ENCODE measurements around the gene C11orf24. TPM values are rescaled to one million over a fixed set of nuclear protein-coding genes. Genes with fewer than 3 reads are reported as not detected.
"Not testable (repeated sequence)": the region's sequence is repeated elsewhere in the genome, so short reads cannot be mapped to it uniquely, and the experiment has no call there.

The C11orf24 gene
- total and polyA plus RNA-seq, 2 donors, result 21.7 to 29.0 TPM

DNA sequence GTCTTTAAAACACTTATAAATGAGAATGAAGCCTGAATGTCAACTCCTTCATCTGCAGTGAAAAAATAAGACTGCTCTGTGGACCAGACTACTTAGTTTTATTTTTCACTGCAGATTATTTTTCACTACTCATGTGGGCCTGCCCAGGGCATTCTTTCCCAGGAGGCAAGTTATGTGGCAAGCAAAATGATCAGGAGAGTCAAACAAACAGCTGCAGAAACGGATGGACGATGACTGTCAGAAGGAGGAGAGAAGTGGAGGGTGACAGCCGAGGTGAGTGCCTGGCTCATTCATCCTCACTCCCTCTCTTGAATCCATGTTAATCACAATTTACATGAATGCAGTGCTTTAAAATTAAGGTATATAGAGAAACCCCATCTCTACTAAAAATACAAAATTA, 34.9 kb upstream of the C11orf24 start:
- H3K36me3 ChIP-seq (ENCODE audit: insufficient read depth), result no peaks in the 10 kb centered on the region
- no peak overlapping the region for H3K4me3 ChIP-seq (ENCODE audit: low read depth, low read length)
- no peak for DNase-seq (ENCODE audit: extremely low spot score)
- 96% methylated on average over 3 of the region's 3 CpGs for WGBS
- no peak overlapping the region for H3K27ac ChIP-seq (ENCODE audit: low read depth)
- no peaks in the 10 kb centered on the region for H3K4me1 ChIP-seq (ENCODE audit: insufficient read depth)

DNA sequence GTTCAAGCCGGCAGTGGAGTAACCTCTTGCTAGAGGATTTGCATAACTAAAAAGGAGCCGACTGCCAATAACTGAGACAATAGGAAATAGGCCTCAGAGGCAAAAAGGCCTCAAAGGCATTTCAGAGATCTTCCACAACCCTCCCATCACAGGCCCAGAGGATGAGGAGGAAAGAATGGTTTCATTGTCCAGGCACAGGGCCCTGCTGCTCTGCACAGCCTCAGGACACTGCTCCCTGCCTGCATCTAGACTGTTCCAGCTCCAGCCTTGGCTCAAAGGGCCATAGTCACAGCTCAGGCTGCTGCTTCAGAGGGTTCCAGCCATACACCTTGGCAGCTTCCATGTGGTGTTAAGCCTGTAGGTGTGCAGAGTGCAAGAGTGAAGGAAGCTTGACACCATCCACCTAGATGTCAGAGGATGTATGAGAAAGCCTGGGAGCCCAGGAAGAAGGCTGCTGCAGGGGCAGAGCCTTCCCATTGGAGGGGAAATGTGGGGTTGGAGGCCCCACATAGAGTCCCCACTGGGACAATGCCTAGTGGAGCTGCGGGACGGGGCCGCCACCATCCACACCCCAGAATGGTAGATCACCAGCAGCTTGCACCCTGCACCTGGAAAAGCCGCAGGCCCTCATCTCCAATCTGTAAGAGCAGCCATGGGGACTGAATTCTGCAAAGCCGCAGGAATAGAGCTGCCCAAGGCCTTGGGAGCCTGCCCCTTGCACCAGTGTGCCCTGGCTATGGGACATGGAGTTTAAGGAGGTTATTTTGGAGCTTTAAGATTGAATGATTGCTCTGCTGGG, 32.4 kb upstream of the C11orf24 start:
- Histone ChIP-seq H3K4me3 (ENCODE audit: low read depth, low read length) (no peak overlapping the region), H3K27ac (ENCODE audit: low read depth) (no peak overlapping the region), H3K4me1 (ENCODE audit: insufficient read depth) (no peaks in the 10 kb centered on the region), H3K36me3 (ENCODE audit: insufficient read depth) (no peaks in the 10 kb centered on the region)
- 95% methylated on average over 7 of the region's 7 CpGs for WGBS
- no peak for DNase-seq (ENCODE audit: extremely low spot score)

DNA sequence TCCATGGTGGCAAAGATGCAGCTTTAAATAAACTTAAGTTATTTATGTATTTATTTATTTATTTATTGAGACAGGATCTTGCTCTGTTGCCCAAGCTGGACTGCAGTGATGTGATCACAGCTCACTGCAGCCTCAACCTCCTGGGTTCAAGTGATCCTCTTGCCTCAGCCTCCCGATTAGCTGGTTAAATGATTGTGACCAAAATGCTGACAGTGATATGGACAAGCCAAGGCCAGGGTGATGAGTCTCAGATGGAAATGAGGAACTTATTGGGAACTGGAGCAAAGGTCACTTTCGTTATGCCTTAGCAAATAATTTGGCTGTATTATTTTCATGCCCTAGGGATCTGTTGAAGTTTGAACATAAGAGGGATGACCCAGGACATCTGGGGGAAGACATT, 31.3 kb upstream of the C11orf24 start:
- Histone ChIP-seq H3K27ac (ENCODE audit: low read depth) (no peak overlapping the region), H3K36me3 (ENCODE audit: insufficient read depth) (no peaks in the 10 kb centered on the region), H3K4me3 (ENCODE audit: low read depth, low read length) (no peak overlapping the region), H3K4me1 (ENCODE audit: insufficient read depth) (no peaks in the 10 kb centered on the region)
- WGBS, result 81% methylated on average over 2 of the region's 2 CpGs
- DNase-seq (ENCODE audit: extremely low spot score), result no peak

DNA sequence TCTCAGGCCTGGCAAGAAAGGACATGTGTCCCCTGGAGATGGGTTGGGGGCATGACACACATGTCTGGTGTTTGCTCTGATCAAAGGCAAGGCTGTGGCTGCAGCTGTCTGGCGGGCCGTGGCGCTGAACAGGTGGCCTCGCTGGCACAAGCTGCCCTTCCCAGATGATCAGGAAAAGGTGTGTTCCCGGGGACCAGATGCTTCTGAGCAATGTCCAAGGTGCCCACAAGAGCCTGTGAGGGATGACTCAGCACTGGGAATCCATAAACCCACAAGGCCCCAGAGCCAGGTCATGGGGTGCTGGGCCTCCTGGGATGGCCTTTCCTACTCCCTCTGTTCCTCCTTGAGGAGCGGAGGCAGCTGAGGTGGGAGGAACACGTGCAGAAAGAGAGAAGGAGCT, 30.9 kb upstream of the C11orf24 start:
- Histone ChIP-seq H3K4me1 (ENCODE audit: insufficient read depth) (no peaks in the 10 kb centered on the region), H3K27ac (ENCODE audit: low read depth) (no peak overlapping the region), H3K36me3 (ENCODE audit: insufficient read depth) (no peaks in the 10 kb centered on the region), H3K4me3 (ENCODE audit: low read depth, low read length) (no peak overlapping the region)
- DNase-seq (ENCODE audit: extremely low spot score), result no peak
- 90% methylated on average over 7 of the region's 7 CpGs for WGBS

DNA sequence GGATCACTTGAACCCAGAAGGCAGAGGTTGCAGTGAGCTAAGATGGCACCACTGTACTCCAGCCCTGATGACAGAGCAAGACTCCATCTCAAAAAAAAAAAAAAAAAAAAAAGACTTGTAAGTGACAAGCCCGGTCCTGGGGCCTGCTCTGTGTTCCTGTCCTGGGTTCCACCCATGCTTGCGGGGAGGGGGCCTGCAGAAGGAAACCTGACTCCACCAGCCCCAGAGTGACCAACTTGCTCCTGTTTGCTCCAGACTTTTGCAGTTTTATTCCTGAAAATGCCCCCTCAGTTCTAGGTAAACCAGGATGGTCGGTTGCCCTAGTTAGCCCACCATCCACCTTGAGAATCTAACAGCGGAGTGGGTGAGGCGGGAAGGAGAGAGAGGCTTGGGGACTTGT, 30.5 kb upstream of the C11orf24 start:
- no peaks in the 10 kb centered on the region for H3K36me3 ChIP-seq (ENCODE audit: insufficient read depth)
- no peaks in the 10 kb centered on the region for H3K4me1 ChIP-seq (ENCODE audit: insufficient read depth)
- H3K27ac ChIP-seq (ENCODE audit: low read depth), result no peak overlapping the region
- 90% methylated on average over 5 of the region's 5 CpGs for WGBS
- DNase-seq (ENCODE audit: extremely low spot score), result no peak
- no peak overlapping the region for H3K4me3 ChIP-seq (ENCODE audit: low read depth, low read length)

DNA sequence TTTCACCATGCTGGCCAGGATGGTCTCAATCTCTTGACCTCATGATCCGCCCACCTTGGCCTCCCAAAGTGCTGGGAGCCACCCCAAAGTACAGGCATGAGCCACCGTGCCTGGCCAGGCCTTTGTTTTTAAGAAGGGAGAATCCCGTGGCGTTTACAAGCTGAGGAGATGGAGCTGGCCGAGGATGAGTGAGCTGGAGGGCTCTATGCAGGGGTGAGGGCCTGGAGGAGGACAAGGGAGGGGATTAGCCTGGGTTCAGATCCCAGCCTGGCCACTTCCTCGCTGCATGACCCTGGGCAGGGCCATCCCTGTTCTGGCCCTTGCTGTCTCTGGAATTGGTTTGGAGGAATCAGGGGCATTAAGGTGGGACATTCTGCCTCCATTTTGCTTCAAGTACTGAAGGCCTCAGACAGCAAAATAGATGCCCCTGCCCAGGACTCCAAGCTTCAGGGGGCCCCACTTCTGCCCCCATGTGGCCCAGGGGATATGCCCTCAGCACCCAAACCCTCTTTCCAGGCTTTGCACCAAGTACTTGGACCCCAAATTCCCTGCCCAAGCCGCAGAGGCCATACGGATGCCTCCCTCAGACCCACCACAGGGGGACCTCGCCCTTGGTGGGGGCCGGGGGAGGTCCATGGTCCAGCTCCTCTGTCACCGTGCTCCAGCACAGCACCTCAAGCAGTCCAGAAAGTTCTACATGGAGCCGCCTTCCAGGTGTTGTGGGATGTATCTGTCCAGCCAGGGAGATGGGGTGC, 28.5 kb upstream of the C11orf24 start:
- no peak for DNase-seq (ENCODE audit: extremely low spot score)

DNA sequence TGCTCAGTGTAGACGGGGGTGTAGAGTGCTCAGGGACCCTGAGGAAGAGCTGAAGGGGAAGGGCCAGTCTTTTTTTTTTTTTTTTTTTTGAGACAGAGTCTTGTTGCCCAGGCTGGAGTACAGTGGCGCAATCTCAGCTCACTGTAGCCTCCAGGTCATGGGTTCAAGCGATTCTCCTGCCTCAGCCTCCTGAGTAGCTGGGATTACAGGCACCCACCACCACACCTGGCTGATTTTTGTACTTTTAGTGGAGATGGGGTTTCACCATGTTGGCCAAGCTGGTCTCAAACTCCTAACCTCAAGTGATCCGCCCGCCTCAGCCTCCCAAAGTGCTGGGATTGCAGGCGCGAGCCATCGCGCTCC, 27.7 kb upstream of the C11orf24 start:
- over 99% methylated on average over 9 of the region's 9 CpGs for WGBS

More for the DNA sequence above, 28.5 kb upstream of the C11orf24 start:
- no peak overlapping the region for H3K4me3 ChIP-seq (ENCODE audit: low read depth, low read length)
- H3K4me1 ChIP-seq (ENCODE audit: insufficient read depth), result no peaks in the 10 kb centered on the region
- no peak overlapping the region for H3K27ac ChIP-seq (ENCODE audit: low read depth)
- WGBS, result 83% methylated on average over 12 of the region's 12 CpGs
- no peaks in the 10 kb centered on the region for H3K36me3 ChIP-seq (ENCODE audit: insufficient read depth)

DNA sequence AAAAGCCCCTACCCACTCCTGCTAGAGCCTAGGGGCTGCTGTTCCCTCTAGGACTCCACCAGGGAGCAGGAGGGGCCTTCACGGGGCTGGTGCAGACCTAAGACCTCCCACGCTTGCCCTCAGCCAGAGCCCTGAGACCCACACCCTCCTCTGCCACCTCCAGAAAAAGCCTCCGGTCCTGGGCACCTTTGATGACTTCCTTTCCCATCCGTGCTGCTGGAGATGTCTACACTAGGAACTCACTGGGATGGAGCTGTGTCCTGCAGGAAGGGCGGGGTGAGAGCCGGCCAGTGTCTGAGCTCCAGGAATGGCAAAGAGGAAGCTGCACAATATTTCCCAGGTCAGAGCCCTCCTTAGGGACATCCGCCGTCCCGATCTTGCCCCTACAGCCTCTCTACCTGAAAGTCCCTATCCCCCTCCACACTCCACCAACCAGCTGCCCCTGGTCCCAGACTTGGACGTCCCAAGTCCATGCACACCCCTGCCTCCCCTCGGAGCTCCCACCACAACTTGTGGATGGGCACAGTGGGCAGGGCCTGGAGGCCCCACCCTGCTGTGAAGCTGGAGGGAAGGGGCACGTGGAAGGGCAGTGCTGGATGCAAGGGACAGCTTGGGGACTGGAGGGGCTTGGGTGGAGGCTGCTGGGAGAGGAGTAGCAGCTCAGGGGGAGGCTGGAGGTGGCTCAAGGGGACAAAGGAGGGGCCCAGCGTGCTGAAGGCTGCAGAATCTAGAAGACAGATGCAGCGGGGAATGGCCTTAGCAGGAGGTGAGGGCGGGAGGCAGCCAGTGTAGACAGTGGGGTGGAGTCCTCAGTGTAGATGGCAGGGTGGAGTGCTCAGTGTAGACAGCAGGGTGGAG, 27.1 kb upstream of the C11orf24 start:
- DNase-seq (ENCODE audit: extremely low spot score), result no peak
- Histone ChIP-seq H3K4me1 (ENCODE audit: insufficient read depth) (no peaks in the 10 kb centered on the region), H3K27ac (ENCODE audit: low read depth) (no peak overlapping the region), H3K4me3 (ENCODE audit: low read depth, low read length) (no peak overlapping the region), H3K36me3 (ENCODE audit: insufficient read depth) (no peaks in the 10 kb centered on the region)
- WGBS, result 73% methylated on average over 15 of the region's 15 CpGs

More for the DNA sequence above, 27.7 kb upstream of the C11orf24 start:
- not testable (repeated sequence) for H3K4me3 ChIP-seq (ENCODE audit: low read depth, low read length); H3K27ac ChIP-seq (ENCODE audit: low read depth); H3K36me3 ChIP-seq (ENCODE audit: insufficient read depth); DNase-seq (ENCODE audit: extremely low spot score); H3K4me1 ChIP-seq (ENCODE audit: insufficient read depth)

DNA sequence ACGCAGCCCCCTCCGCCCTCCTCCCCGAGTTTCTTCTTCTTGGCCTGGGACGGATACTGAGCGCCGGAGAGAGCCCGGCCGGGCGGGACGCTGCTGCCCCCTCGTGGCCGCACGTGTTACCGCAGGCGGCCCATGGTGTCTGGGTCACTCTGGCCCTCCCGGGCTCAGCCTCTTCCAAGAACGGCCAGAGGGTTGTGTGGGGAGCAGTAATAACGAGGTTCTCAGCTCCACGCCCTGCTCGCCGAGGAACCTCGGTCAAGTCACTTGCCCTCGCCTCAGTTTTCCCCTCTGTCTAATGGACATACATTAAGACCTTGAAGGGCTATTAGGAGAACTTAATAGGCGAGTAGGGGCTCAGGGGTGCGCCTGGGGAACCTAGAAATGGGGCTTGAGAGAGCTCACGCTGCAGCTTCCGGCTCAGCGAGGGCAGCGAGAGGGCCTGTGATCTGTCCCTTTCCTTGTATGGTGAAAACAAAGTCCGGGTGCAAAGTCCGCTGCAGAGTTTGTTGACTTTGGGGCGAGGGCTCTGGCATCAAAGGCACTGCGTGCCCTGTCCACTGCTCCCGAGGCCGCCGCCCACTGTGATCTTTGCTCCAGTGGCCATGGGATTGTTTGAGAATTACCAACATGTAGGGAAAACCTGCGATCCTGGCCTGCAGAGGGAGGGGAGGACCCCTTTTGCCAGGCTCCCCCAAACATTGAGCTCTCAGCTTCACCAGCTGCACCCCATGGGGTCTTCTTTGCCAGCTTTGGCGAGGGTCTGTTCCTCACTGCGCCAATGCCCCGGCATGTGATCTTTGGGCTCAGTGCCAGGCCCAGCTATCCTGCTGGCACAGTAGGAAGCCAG, 26.3 kb upstream of the C11orf24 start:
- no peak for DNase-seq (ENCODE audit: extremely low spot score)
- Histone ChIP-seq H3K36me3 (ENCODE audit: insufficient read depth) (no peaks in the 10 kb centered on the region), H3K4me1 (ENCODE audit: insufficient read depth) (no peaks in the 10 kb centered on the region), H3K27ac (ENCODE audit: low read depth) (no peak overlapping the region), H3K4me3 (ENCODE audit: low read depth, low read length) (no peak overlapping the region)
- WGBS, result 31% methylated on average over 40 of the region's 40 CpGs

DNA sequence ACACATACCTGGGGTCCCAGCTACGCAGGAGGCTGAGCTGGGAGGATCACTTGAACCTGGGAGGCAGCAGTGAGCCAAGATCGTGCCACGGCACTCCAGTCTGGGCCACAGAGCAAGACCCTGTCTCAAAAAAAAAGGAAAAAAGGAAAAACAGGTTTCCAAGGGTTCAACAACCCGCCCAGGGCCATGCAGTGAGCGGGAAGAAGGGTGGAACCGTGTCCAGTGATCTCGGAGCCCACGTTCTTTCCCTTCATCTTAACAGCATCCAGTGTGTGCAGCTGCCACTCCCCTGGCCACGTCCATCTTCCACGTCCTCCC, 25.7 kb upstream of the C11orf24 start:
- no peaks in the 10 kb centered on the region for H3K4me1 ChIP-seq (ENCODE audit: insufficient read depth)
- H3K36me3 ChIP-seq (ENCODE audit: insufficient read depth), result no peaks in the 10 kb centered on the region
- WGBS, result 31% methylated on average over 10 of the region's 10 CpGs
- no peak overlapping the region for H3K4me3 ChIP-seq (ENCODE audit: low read depth, low read length)
- H3K27ac ChIP-seq (ENCODE audit: low read depth), result no peak overlapping the region
- DNase-seq (ENCODE audit: extremely low spot score), result no peak

DNA sequence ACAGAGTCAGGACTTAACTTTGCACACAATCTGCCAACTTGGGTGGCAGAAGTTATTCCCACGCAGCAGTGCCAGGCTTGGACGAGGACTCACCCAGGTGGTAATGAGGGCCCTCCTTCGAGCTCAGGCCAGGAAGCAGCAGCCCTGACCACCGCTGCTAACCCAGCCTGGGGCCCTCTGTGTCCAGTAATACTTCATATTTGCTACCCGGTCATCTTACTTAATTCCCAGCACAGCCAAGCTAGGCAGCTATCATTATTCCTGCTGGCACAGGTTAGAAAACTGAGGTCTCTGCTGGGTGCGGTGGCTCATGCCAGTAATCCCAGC, 25.2 kb upstream of the C11orf24 start:
- WGBS, result 93% methylated on average over 6 of the region's 6 CpGs

DNA sequence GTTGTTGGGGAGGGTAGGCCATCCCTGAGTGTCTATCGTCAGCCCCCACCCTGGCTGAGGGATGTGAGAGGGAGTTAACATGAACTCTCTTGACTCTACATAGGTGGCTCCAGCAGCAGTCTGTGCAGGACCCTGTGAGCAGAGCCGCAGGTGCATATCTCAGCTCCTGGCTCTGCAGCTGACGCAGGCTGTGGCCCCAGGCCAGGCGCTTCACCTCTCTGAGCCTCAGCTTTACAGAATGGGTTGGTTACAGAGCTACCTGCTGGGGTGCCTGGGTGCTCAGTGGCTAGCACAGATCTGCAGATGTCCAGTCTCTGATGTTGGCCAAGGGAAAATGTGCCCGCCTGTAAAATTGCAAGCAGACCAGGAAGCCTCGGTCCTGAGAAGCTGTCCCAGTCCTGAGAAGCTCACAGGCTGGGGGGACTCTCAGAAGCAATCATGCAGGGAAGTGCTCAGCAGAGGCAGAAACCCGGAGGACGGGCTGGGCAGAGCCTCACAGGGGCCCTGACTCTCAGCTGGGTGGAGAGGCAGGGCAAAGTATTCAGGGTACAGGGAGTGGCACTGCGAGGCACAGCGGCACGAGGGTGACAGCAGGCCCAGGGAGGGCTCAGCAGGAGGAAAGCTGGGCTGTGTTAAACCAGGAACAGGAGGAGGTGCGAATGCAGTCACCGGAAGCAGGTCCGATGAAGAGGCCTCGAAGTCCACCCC, 24.7 kb upstream of the C11orf24 start:
- WGBS, result 87% methylated on average over 15 of the region's 15 CpGs

More for the DNA sequence above, 25.2 kb upstream of the C11orf24 start:
- no peaks in the 10 kb centered on the region for H3K4me1 ChIP-seq (ENCODE audit: insufficient read depth)
- H3K36me3 ChIP-seq (ENCODE audit: insufficient read depth), result no peaks in the 10 kb centered on the region
- DNase-seq (ENCODE audit: extremely low spot score), result no peak
- no peak overlapping the region for H3K4me3 ChIP-seq (ENCODE audit: low read depth, low read length)
- no peak overlapping the region for H3K27ac ChIP-seq (ENCODE audit: low read depth)

DNA sequence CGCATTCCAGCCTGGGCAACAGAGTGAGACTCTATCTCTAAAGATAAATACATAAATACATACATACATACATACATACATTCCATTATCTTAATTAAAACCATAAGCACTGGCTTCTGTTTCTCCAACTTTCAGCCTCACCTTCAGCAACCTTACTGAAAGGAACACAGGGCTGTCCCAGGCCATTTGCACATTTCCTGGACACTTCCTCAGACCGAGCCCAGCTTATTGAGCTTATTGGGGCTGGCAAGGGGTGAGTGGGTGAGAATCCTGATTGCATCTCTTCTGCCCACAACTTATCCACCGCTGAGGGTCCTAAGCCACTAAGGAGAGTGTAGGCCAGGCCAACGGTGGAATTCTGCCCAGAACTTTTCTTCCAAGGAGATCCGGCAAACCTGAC, 24.2 kb upstream of the C11orf24 start:
- Histone ChIP-seq H3K4me3 (ENCODE audit: low read depth, low read length) (no peak overlapping the region), H3K4me1 (ENCODE audit: insufficient read depth) (no peaks in the 10 kb centered on the region), H3K36me3 (ENCODE audit: insufficient read depth) (no peaks in the 10 kb centered on the region), H3K27ac (ENCODE audit: low read depth) (no peak overlapping the region)
- WGBS, result 89% methylated on average over 5 of the region's 5 CpGs
- DNase-seq (ENCODE audit: extremely low spot score), result no peak

More for the DNA sequence above, 24.7 kb upstream of the C11orf24 start:
- Histone ChIP-seq H3K36me3 (ENCODE audit: insufficient read depth) (no peaks in the 10 kb centered on the region), H3K4me1 (ENCODE audit: insufficient read depth) (no peaks in the 10 kb centered on the region), H3K4me3 (ENCODE audit: low read depth, low read length) (no peak overlapping the region), H3K27ac (ENCODE audit: low read depth) (no peak overlapping the region)
- DNase-seq (ENCODE audit: extremely low spot score), result no peak
